DMS 273 treated with DMSO at 0.1 percent for 48 hours (cell line): ENCODE data around the gene GSTA3.
"Not testable (repeated sequence)": the region's sequence is repeated elsewhere in the genome, so short reads cannot be mapped to it uniquely, and the experiment has no call there.

Experiments
- DNase-seq: peaks from one replicate; lab custom pipeline; 2025; lab: John Stamatoyannopoulos, UW

The GSTA3 gene

GRCh38 chr6:52858416-52858815, 51.1 kb downstream of the GSTA3 start:
- DNase-seq: no peak

- DNase-seq: not testable (repeated sequence)
Observed at GRCh38 chr6:52856137-52856536, 53.4 kb downstream of the GSTA3 start.

GRCh38 chr6:52849137-52849536, 60.4 kb downstream of the GSTA3 start:
- no peak for DNase-seq
